Measurements from ENCODE around the gene DAZAP1.

GRCh38 chr19:1402411-1403070 lies 4.8 kb upstream of the DAZAP1 start:
- TF ChIP-seq CTCF (conservative IDR thresholded peaks at IDR 0.05; ENCODE audit: low read depth, low read length) (no peak), EZH2 (IDR thresholded peaks at IDR 0.05; ENCODE audit: borderline replicate concordance, low read depth, low read length, poor library complexity, severe bottlenecking) (no peak)
